ENCODE results near the gene SIK3.

Gene SIK3

GRCh38 chr11:117020287-117020686, 77.9 kb downstream of the SIK3 start:
- no peak for DNase-seq (ENCODE audit: low read depth)
- H3K4me3 ChIP-seq (ENCODE audit: control insufficient read depth, low read depth, low read length) = no peak overlapping the region
- TF ChIP-seq CTCF (IDR thresholded peaks at IDR 0.05; ENCODE audit: control insufficient read depth, insufficient read depth, low read depth, low read length, missing control alignments) = no peak

- no peak overlapping the region for H3K4me3 ChIP-seq (ENCODE audit: control insufficient read depth, low read depth, low read length)
- no peak for DNase-seq (ENCODE audit: low read depth)
- no peak for TF ChIP-seq CTCF (IDR thresholded peaks at IDR 0.05; ENCODE audit: control insufficient read depth, insufficient read depth, low read depth, low read length, missing control alignments)
Measured at GRCh38 chr11:117019871-117020270, 78.4 kb downstream of the SIK3 start.

- DNase-seq (ENCODE audit: low read depth) = no peak
- no peak for TF ChIP-seq CTCF (IDR thresholded peaks at IDR 0.05; ENCODE audit: control insufficient read depth, insufficient read depth, low read depth, low read length, missing control alignments)
- no peak overlapping the region for H3K4me3 ChIP-seq (ENCODE audit: control insufficient read depth, low read depth, low read length)
Measured at GRCh38 chr11:117017456-117017855, 80.8 kb downstream of the SIK3 start.

- no peak overlapping the region for H3K4me3 ChIP-seq (ENCODE audit: control insufficient read depth, low read depth, low read length)
- DNase-seq (ENCODE audit: low read depth) = no peak
- TF ChIP-seq CTCF (IDR thresholded peaks at IDR 0.05; ENCODE audit: control insufficient read depth, insufficient read depth, low read depth, low read length, missing control alignments) = no peak
Measured at GRCh38 chr11:117016747-117017146, 81.5 kb downstream of the SIK3 start.

- H3K4me3 ChIP-seq (ENCODE audit: control insufficient read depth, low read depth, low read length) = no peak overlapping the region
- TF ChIP-seq CTCF (IDR thresholded peaks at IDR 0.05; ENCODE audit: control insufficient read depth, insufficient read depth, low read depth, low read length, missing control alignments) = no peak
- DNase-seq (ENCODE audit: low read depth) = no peak
Measured at GRCh38 chr11:117016246-117016645, 82.0 kb downstream of the SIK3 start.

- DNase-seq (ENCODE audit: low read depth) = no peak
- H3K4me3 ChIP-seq (ENCODE audit: control insufficient read depth, low read depth, low read length) = no peak overlapping the region
- no peak for TF ChIP-seq CTCF (IDR thresholded peaks at IDR 0.05; ENCODE audit: control insufficient read depth, insufficient read depth, low read depth, low read length, missing control alignments)
Measured at GRCh38 chr11:117011541-117011898, 86.7 kb downstream of the SIK3 start.
